ENCODE data around the gene NFKBIZ. TPM values are rescaled to one million over a fixed set of nuclear protein-coding genes. Genes with fewer than 3 reads are reported as not detected.

Gene NFKBIZ
- total RNA-seq, 1 donor from 2014 or later: 14.7 TPM

GRCh38 chr3:101824702-101825101, 24.6 kb upstream of the NFKBIZ start:
- no peak overlapping the region for H3K27ac Mint-ChIP-seq
- no peak for TF ChIP-seq EZH2 (IDR thresholded peaks at IDR 0.05)
- peaks cover 23% of the 10 kb centered on the region for H3K4me1 Mint-ChIP-seq
- no peak for DNase-seq (ENCODE audit: low spot score)
- H3K27ac ChIP-seq: no peak overlapping the region
- peaks cover 5% of the 10 kb centered on the region for H3F3A ChIP-seq (ENCODE audit: low read depth)
- peaks cover 19% of the 10 kb centered on the region for H3K4me1 ChIP-seq
- H3K36me3 Mint-ChIP-seq: peaks cover 6% of the 10 kb centered on the region
- no peaks in the 10 kb centered on the region for H4K20me1 ChIP-seq (ENCODE audit: low read depth)
- H3K27me3 Mint-ChIP-seq (ENCODE audit: insufficient read depth, low read depth): no peaks in the 10 kb centered on the region
- H3K36me3 ChIP-seq: no peaks in the 10 kb centered on the region
- no peak overlapping the region for H2AFZ ChIP-seq (replicated peaks)
- H3K9me3 ChIP-seq (ENCODE audit: low read depth): no peaks in the 10 kb centered on the region
- no peak overlapping the region for H3K4me2 ChIP-seq
- no peaks in the 10 kb centered on the region for H3K9me3 Mint-ChIP-seq
- no peaks in the 10 kb centered on the region for H3K27me3 ChIP-seq
- H3K4me3 ChIP-seq: no peak overlapping the region
- no peaks in the 10 kb centered on the region for H3K79me2 ChIP-seq (ENCODE audit: low read depth)
- H3K4me3 Mint-ChIP-seq: no peak overlapping the region
- no peak overlapping the region for H3K9ac ChIP-seq

- Histone ChIP-seq H3K36me3 (no peaks in the 10 kb centered on the region), H3K4me3 (no peak overlapping the region), H3F3A (ENCODE audit: low read depth) (peaks cover 5% of the 10 kb centered on the region), H2AFZ (replicated peaks) (no peak overlapping the region), H3K27me3 (no peaks in the 10 kb centered on the region), H3K79me2 (ENCODE audit: low read depth) (no peaks in the 10 kb centered on the region), H3K4me1 (peaks cover 19% of the 10 kb centered on the region), H3K27ac (no peak overlapping the region), H3K9me3 (ENCODE audit: low read depth) (no peaks in the 10 kb centered on the region), H4K20me1 (ENCODE audit: low read depth) (no peaks in the 10 kb centered on the region), H3K4me2 (no peak overlapping the region), H3K9ac (no peak overlapping the region)
- no peak for DNase-seq (ENCODE audit: low spot score)
- H3K36me3 Mint-ChIP-seq: peaks cover 4% of the 10 kb centered on the region
- H3K4me1 Mint-ChIP-seq: peaks cover 23% of the 10 kb centered on the region
- no peaks in the 10 kb centered on the region for H3K27me3 Mint-ChIP-seq (ENCODE audit: insufficient read depth, low read depth)
- no peak overlapping the region for H3K4me3 Mint-ChIP-seq
- TF ChIP-seq EZH2 (IDR thresholded peaks at IDR 0.05): no peak
- no peak for TF ChIP-seq EZH2phosphoT487 (IDR thresholded peaks at IDR 0.05)
- TF ChIP-seq CTCF (IDR thresholded peaks at IDR 0.05): no peak
- no peak overlapping the region for H3K27ac Mint-ChIP-seq
- H3K9me3 Mint-ChIP-seq: no peaks in the 10 kb centered on the region
Measured at GRCh38 chr3:101825904-101826445, 23.3 kb upstream of the NFKBIZ start.

GRCh38 chr3:101827211-101828174, 21.8 kb upstream of the NFKBIZ start:
- Histone ChIP-seq H3F3A (ENCODE audit: low read depth) (peaks cover 5% of the 10 kb centered on the region), H3K36me3 (no peaks in the 10 kb centered on the region), H3K9me3 (ENCODE audit: low read depth) (no peaks in the 10 kb centered on the region), H3K4me1 (peaks cover 19% of the 10 kb centered on the region), H3K79me2 (ENCODE audit: low read depth) (no peaks in the 10 kb centered on the region), H4K20me1 (ENCODE audit: low read depth) (no peaks in the 10 kb centered on the region), H2AFZ (replicated peaks) (peak overlapping the region; percentile 85), H3K4me2 (peak overlapping the region; percentile 75), H3K9ac (no peak overlapping the region), H3K4me3 (peak overlapping the region; percentile 51), H3K27ac (no peak overlapping the region), H3K27me3 (no peaks in the 10 kb centered on the region)
- peak; percentile 82 for DNase-seq (ENCODE audit: low spot score)
- Mint-ChIP-seq H3K27me3 (ENCODE audit: insufficient read depth, low read depth) (no peaks in the 10 kb centered on the region), H3K4me3 (peak overlapping the region; percentile 85), H3K4me1 (peaks cover 23% of the 10 kb centered on the region), H3K27ac (peak overlapping the region; percentile 96), H3K9me3 (no peaks in the 10 kb centered on the region), H3K36me3 (no peaks in the 10 kb centered on the region)
- TF ChIP-seq EZH2 (IDR thresholded peaks at IDR 0.05): no peak
- no peak for TF ChIP-seq CTCF (IDR thresholded peaks at IDR 0.05)
- TF ChIP-seq EZH2phosphoT487 (IDR thresholded peaks at IDR 0.05): no peak
